Bronchial epithelial cell (primary cell): ENCODE results near the gene ALDH1A2. TPM values are rescaled to one million over a fixed set of nuclear protein-coding genes. Genes with fewer than 3 reads are reported as not detected.
A peak's percentile ranks its signal among the peaks of the same experiment; 100 is the strongest.
"Not testable (repeated sequence)": the region's sequence is repeated elsewhere in the genome, so short reads cannot be mapped to it uniquely, and the experiment has no call there.

Experiments
- DNase-seq: peaks from one replicate; pipeline ENCODE4 v3.0.0-alpha.2; 2010; ENCODE audit warnings: low read depth
- FAIRE-seq: peaks from 2 replicates; lab custom pipeline; 2011; peaks lifted over from hg19 to GRCh38; lab: Jason Lieb, UNC
- H3K27me3 ChIP-seq: 2 replicates; pipeline ENCODE4 v1.5.1; 2011; ENCODE audit warnings: low read length; ENCODE audit not compliant: control insufficient read depth, insufficient read depth
- H3K36me3 ChIP-seq: 2 replicates; pipeline ENCODE4 v1.5.1; 2011; ENCODE audit warnings: low read length; ENCODE audit not compliant: control insufficient read depth, insufficient read depth
- H3K4me3 ChIP-seq: 2 replicates; pipeline ENCODE4 v1.5.1; 2011; ENCODE audit warnings: mild to moderate bottlenecking, low read depth, low read length, control low read depth
- CTCF ChIP-seq: IDR thresholded peaks from 2 replicates; pipeline ENCODE4 v1.5.1; 2011; ENCODE audit warnings: mild to moderate bottlenecking, moderate library complexity, low read length, control low read depth, inconsistent platforms; ENCODE audit not compliant: insufficient read depth, severe bottlenecking
- total RNA-seq: library from RNA; depleted of rRNA; stranded (reverse); fragments of >200 nt; gene quantifications from 2 replicates; pipeline ENCODE4 v1.2.1, GENCODE V29; 2014

ALDH1A2 gene
- total RNA-seq, 1 donor from 2014 or later: 0.79 TPM

DNA sequence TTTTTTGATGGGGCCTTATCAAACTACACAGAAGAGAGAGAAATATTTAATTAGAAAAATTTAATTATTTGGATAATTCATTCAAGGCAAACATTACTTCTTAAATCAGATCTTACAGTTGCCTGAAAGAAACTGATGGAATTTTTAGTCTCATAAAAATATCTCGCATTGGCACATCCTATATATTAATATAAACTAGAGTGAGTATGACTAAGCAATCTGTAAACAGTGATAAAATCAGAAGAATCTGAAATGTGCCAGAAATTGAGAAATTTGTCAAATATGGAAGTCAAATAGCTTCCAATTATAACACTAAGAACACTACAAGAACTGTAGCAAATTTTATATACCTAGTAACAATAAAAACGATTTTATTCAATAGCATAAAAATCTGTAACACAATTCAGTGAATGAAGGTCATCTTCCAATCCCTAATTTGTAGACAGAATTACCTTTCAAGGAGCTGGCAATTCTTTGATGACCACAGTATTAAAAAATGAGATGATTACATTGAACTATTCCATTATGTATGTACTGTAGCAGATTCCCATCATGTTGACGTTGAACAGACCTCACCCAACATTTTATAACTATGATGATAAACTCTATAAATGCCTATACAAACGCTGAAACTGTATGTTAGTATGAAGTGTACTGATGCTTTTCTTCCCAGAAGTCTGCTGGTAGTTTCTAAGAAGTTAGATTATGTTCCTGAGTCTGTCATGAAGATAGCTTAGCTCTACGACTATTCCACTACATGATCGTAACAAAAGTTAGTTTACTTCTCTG is 63.0 kb downstream of the ALDH1A2 start:
- FAIRE-seq (peak; percentile 32), DNase-seq (no peak)
- Histone ChIP-seq H3K36me3 (no peaks in the 10 kb centered on the region), H3K27me3 (no peaks in the 10 kb centered on the region), H3K4me3 (no peak overlapping the region)
- no peak for TF ChIP-seq CTCF

DNA sequence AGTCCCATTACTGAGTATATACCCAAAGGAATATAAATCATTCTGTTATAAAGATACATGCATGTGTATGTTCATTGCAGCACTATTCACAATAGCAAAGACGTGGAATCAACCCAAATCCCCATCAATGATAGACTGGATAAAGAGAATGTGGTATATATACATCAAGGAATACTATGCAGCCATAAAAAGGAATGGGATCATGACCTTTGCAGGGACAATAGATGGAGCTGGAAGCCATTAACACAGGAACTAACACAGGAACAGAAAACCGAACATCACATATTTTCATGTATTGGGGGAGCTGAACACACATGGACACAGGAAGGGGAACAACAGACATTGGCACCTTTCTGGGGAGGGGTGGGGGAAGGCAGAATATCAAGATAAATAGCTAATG is 65.8 kb downstream of the ALDH1A2 start:
- H3K27me3 ChIP-seq, H3K36me3 ChIP-seq, FAIRE-seq, H3K4me3 ChIP-seq, DNase-seq: not testable (repeated sequence)

DNA sequence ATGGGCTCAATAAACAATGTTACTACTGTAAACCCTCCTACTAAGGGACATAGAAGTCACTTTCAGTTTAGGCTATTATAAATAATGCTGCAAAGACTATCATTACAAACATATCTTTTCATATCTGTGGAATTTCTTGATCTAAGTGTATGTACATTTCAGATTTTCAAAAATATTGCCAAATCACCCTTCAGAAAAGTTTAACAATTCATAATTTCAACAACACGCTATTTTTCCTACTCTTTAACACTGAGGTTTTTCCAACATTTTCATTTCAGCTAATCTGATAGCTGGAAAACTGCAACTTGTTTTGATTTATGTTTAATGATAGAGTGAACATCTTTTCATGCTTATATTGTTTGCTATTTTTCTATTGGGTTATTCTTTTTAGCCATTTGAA is 69.0 kb downstream of the ALDH1A2 start:
- FAIRE-seq: no peak
- DNase-seq: no peak
- no peak for TF ChIP-seq CTCF

GRCh38 chr15:57994221-57995049 is 71.1 kb downstream of the ALDH1A2 start:
- no peak for TF ChIP-seq CTCF
- no peak for FAIRE-seq
- Histone ChIP-seq H3K36me3 (no peaks in the 10 kb centered on the region), H3K4me3 (no peak overlapping the region), H3K27me3 (no peaks in the 10 kb centered on the region)
- DNase-seq: no peak

More for the DNA sequence above, 69.0 kb downstream of the ALDH1A2 start:
- no peaks in the 10 kb centered on the region for H3K27me3 ChIP-seq
- H3K36me3 ChIP-seq: no peaks in the 10 kb centered on the region
- H3K4me3 ChIP-seq: no peak overlapping the region

- DNase-seq: no peak
- no peak for TF ChIP-seq CTCF
- H3K36me3 ChIP-seq: no peaks in the 10 kb centered on the region
- FAIRE-seq: no peak
- H3K27me3 ChIP-seq: no peaks in the 10 kb centered on the region
- H3K4me3 ChIP-seq: no peak overlapping the region
These were observed 71.9 kb downstream of the ALDH1A2 start for GRCh38 chr15:57993409-57994145.

- Histone ChIP-seq H3K36me3 (no peaks in the 10 kb centered on the region), H3K4me3 (no peak overlapping the region), H3K27me3 (no peaks in the 10 kb centered on the region)
- no peak for TF ChIP-seq CTCF
- FAIRE-seq (no peak), DNase-seq (no peak)
These were observed 72.7 kb downstream of the ALDH1A2 start for GRCh38 chr15:57992761-57993355.
